Measurements from ENCODE around the gene LAPTM5. TPM values are rescaled to one million over a fixed set of nuclear protein-coding genes. Genes with fewer than 3 reads are reported as not detected.

The LAPTM5 gene
- total and polyA plus RNA-seq, 2 donors (not counting 3 experiments of a cell fraction or from before 2014, with no cell fraction given), result 83.4 to 95.2 TPM

GRCh38 chr1:30685796-30686165 lies 71.8 kb downstream of the LAPTM5 start:
- intact Hi-C loops (cut with micrococcal nuclease) (no loop called here), dilution Hi-C loops (cut with MboI; ENCODE audit: extremely low pct_ligation_motif_present, low sequenced_read_pairs) (no loop called here)
- Histone ChIP-seq H3K27ac (ENCODE audit: insufficient read depth, low read depth, low read length) (no peak overlapping the region), H2AFZ (ENCODE audit: low read depth, low read length) (no peak overlapping the region), H3K36me3 (ENCODE audit: control insufficient read depth in 2 of 2, extremely low read depth in 1 of 2, insufficient read depth in 2 of 2, low read length in 2 of 2) (no peaks in the 10 kb centered on the region), H3K27me3 (ENCODE audit: control insufficient read depth in 2 of 2, insufficient read depth in 2 of 2, low read length in 2 of 2) (peaks cover 26 to 27% of the 10 kb centered on the region in 2 experiments), H3K4me2 (ENCODE audit: insufficient read depth, low read length) (no peak overlapping the region), H3K9me1 (replicated peaks; ENCODE audit: control insufficient read depth, extremely low read depth, insufficient read depth, low read length) (no peaks in the 10 kb centered on the region), H3K4me3 (replicated peaks in 1 of 3; ENCODE audit: insufficient read depth in 1 of 3, low read depth in 1 of 3, low read length in 3 of 3) (no peak overlapping the region), H4K20me1 (replicated peaks; ENCODE audit: control insufficient read depth, extremely low read depth, insufficient read depth, low read length) (no peaks in the 10 kb centered on the region), H3K4me1 (ENCODE audit: control insufficient read depth, extremely low read depth, insufficient read depth, low read length) (no peaks in the 10 kb centered on the region), H3K9ac (replicated peaks; ENCODE audit: extremely low read depth, insufficient read depth, low read length) (no peak overlapping the region), H3K9me3 (replicated peaks; ENCODE audit: control insufficient read depth, insufficient read depth, low read length) (no peaks in the 10 kb centered on the region), H3K79me2 (ENCODE audit: control insufficient read depth, insufficient read depth, low read length) (no peaks in the 10 kb centered on the region)
- BruUV-seq (replicated peaks), result no TSS peak
- TF ChIP-seq EZH2 (IDR thresholded peaks at IDR 0.05; ENCODE audit: borderline replicate concordance, low read depth, low read length, severe bottlenecking) (no peak), POLR2A (IDR thresholded peaks at IDR 0.05; ENCODE audit: low read depth, low read length) (no peak), FOS (IDR thresholded peaks at IDR 0.05; ENCODE audit: borderline replicate concordance, insufficient read depth, low read length) (no peak), MYC (IDR thresholded peaks at IDR 0.05; ENCODE audit: low read depth, low read length) (no peak), POLR2AphosphoS5 (IDR thresholded peaks at IDR 0.05; ENCODE audit: insufficient read depth, low read depth, low read length) (no peak), JUN (IDR thresholded peaks at IDR 0.05; ENCODE audit: borderline replicate concordance, insufficient read depth, insufficient read length, low read depth) (no peak)
- TF ChIP-seq, protein P1, sequence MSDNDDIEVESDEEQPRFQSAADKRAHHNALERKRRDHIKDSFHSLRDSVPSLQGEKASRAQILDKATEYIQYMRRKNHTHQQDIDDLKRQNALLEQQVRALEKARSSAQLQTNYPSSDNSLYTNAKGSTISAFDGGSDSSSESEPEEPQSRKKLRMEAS (IDR thresholded peaks at IDR 0.05; ENCODE audit: insufficient read depth, insufficient read length), result no peak
- TF ChIP-seq, protein P2, sequence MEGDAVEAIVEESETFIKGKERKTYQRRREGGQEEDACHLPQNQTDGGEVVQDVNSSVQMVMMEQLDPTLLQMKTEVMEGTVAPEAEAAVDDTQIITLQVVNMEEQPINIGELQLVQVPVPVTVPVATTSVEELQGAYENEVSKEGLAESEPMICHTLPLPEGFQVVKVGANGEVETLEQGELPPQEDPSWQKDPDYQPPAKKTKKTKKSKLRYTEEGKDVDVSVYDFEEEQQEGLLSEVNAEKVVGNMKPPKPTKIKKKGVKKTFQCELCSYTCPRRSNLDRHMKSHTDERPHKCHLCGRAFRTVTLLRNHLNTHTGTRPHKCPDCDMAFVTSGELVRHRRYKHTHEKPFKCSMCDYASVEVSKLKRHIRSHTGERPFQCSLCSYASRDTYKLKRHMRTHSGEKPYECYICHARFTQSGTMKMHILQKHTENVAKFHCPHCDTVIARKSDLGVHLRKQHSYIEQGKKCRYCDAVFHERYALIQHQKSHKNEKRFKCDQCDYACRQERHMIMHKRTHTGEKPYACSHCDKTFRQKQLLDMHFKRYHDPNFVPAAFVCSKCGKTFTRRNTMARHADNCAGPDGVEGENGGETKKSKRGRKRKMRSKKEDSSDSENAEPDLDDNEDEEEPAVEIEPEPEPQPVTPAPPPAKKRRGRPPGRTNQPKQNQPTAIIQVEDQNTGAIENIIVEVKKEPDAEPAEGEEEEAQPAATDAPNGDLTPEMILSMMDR (IDR thresholded peaks at IDR 0.05; ENCODE audit: extremely low read depth in 1 of 2, insufficient read depth in 1 of 2, low read depth in 1 of 2, low read length in 2 of 2), result no peak
- FAIRE-seq (no peak), DNase-seq (ENCODE audit: low read depth, low spot score) (no peak)
- ChIA-PET POLR2A (interaction anchor here (0.6 kb wide), 1 partner anchor 1436 kb away, joined by 3 read pairs; no protein-coding TSS in a partner anchor), CTCF (interaction anchor here (1.0 to 2.4 kb wide), 2 partner anchors 9 to 15 kb away, joined by 3 to 11 read pairs; no protein-coding TSS in a partner anchor)
